ENCODE data around the gene RAB11FIP5. TPM values are rescaled to one million over a fixed set of nuclear protein-coding genes. Genes with fewer than 3 reads are reported as not detected.

RAB11FIP5 gene
- total RNA-seq, 4 donors from 2014 or later = 34.4 to 39.4 (median 37.3) TPM

- H3K36me3 ChIP-seq = no peaks in the 10 kb centered on the region
Observed at GRCh38 chr2:73031095-73031678, 81.6 kb downstream of the RAB11FIP5 start.

DNA sequence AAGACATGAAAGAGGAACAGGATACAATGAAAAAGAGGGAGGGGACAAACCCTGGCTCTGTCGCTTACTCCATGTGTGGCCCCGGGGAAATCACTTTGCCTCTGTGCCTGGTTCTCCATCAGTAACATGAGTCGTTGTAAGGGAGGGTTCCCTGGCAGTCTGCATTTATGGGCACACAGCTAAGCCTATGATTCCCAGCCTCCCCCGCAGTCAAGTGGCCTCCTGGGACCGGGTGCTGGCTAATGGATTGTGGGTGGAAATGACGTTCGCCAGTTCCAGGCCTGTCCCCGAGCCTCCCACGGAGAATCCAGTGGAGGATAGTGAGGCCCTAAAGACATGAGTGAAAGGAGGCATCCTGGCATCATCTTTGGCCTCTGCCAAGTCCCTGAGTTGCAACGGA lies 83.9 kb downstream of the RAB11FIP5 start:
- DNase-seq = no peak
- 76 to 86% methylated on average over 10 of the region's 10 CpGs for WGBS, 2 donors
- no peaks in the 10 kb centered on the region for H3K9me3 ChIP-seq
- H3K27ac ChIP-seq = no peak overlapping the region
- no peaks in the 10 kb centered on the region for H3K27me3 ChIP-seq
- no peak overlapping the region for H3K4me3 ChIP-seq (replicated peaks in 1 of 3)
- intact Hi-C loops (cut with DNase I) = no loop called here
- no peaks in the 10 kb centered on the region for H3K4me1 ChIP-seq
- TF ChIP-seq POLR2A (IDR thresholded peaks at IDR 0.05) = no peak
- H3K36me3 ChIP-seq = no peaks in the 10 kb centered on the region

More at GRCh38 chr2:73031095-73031678, 81.6 kb downstream of the RAB11FIP5 start:
- Histone ChIP-seq H3K4me3 (replicated peaks in 1 of 3) (no peak overlapping the region), H3K4me1 (no peaks in the 10 kb centered on the region), H3K27ac (no peak overlapping the region), H3K27me3 (no peaks in the 10 kb centered on the region), H3K9me3 (no peaks in the 10 kb centered on the region)
- intact Hi-C loops (cut with DNase I) = no loop called here
- WGBS, 2 donors = 90 to 95% methylated on average over 3 of the region's 3 CpGs
- TF ChIP-seq CTCF (IDR thresholded peaks at IDR 0.05) = no peak
- no peak for TF ChIP-seq POLR2A (IDR thresholded peaks at IDR 0.05)
- no peak for DNase-seq

GRCh38 chr2:73027340-73027739 lies 85.4 kb downstream of the RAB11FIP5 start:
- Histone ChIP-seq H3K27ac (no peak overlapping the region), H3K9me3 (no peaks in the 10 kb centered on the region), H3K4me3 (replicated peaks in 1 of 3) (no peak overlapping the region), H3K4me1 (no peaks in the 10 kb centered on the region), H3K27me3 (no peaks in the 10 kb centered on the region), H3K36me3 (no peaks in the 10 kb centered on the region)
- intact Hi-C loops (cut with DNase I) = no loop called here
- DNase-seq = no peak
- WGBS, 2 donors = 96 to 100% methylated on average over 1 of the region's 1 CpG
- TF ChIP-seq POLR2A (IDR thresholded peaks at IDR 0.05) (no peak), CTCF (IDR thresholded peaks at IDR 0.05) (no peak)

- H3K36me3 ChIP-seq = no peaks in the 10 kb centered on the region
- no peak overlapping the region for H3K4me3 ChIP-seq (replicated peaks in 1 of 3)
- 75 to 85% methylated on average over 1 of the region's 1 CpG for WGBS, 2 donors
- no peak overlapping the region for H3K27ac ChIP-seq
- intact Hi-C loops (cut with DNase I) = no loop called here
- no peaks in the 10 kb centered on the region for H3K27me3 ChIP-seq
- TF ChIP-seq POLR2A (IDR thresholded peaks at IDR 0.05) (no peak), CTCF (IDR thresholded peaks at IDR 0.05) (no peak)
- no peaks in the 10 kb centered on the region for H3K4me1 ChIP-seq
- no peaks in the 10 kb centered on the region for H3K9me3 ChIP-seq
- no peak for DNase-seq
Observed at GRCh38 chr2:73023497-73023896, 89.3 kb downstream of the RAB11FIP5 start.

Other genes starting within 250 kb of the RAB11FIP5 start
- gene SPR, start 225.5 kb downstream of the RAB11FIP5 start, total RNA-seq = 10 to 100 TPM; 29.4 to 83.0 (median 55.9) TPM
- under 1 TPM in 1 of 4 donors, not detected in 3; 0.22 TPM for gene EMX1, start 195.4 kb downstream of the RAB11FIP5 start, total RNA-seq
- 10 to 100 TPM; 10.3 to 17.2 (median 16.5) TPM for gene SFXN5, start 41.2 kb downstream of the RAB11FIP5 start, total RNA-seq
- not detected for gene NOTO, start 89.6 kb upstream of the RAB11FIP5 start, total RNA-seq
- 10 to 100 TPM; 14.4 to 18.1 (median 16.2) TPM for gene SMYD5, start 101.3 kb upstream of the RAB11FIP5 start, total RNA-seq
- 10 to 100 TPM; 14.3 to 65.2 (median 33.2) TPM for gene PRADC1, start 120.3 kb upstream of the RAB11FIP5 start, total RNA-seq
- gene CCT7, start 121.4 kb upstream of the RAB11FIP5 start, total RNA-seq = 100 to 1,000 TPM; 160 to 205 (median 189) TPM
- 1 to 10 TPM in 2 of 4 donors, under 1 TPM in 2; 0.79 to 3.8 (median 1.3) TPM for gene FBXO41, start 171.5 kb upstream of the RAB11FIP5 start, total RNA-seq
- gene EGR4, start 180.6 kb upstream of the RAB11FIP5 start, total RNA-seq = not detected

All from thyroid gland (tissue), 4 donors.